ENCODE data around the gene SMC4. TPM values are rescaled to one million over a fixed set of nuclear protein-coding genes. Genes with fewer than 3 reads are reported as not detected.

SMC4 gene
- total and polyA plus RNA-seq, 2 of the 13 experiments (the other 11 are each of a cell fraction or from before 2014, with no cell fraction given): 19.2 to 74.3 TPM

DNA sequence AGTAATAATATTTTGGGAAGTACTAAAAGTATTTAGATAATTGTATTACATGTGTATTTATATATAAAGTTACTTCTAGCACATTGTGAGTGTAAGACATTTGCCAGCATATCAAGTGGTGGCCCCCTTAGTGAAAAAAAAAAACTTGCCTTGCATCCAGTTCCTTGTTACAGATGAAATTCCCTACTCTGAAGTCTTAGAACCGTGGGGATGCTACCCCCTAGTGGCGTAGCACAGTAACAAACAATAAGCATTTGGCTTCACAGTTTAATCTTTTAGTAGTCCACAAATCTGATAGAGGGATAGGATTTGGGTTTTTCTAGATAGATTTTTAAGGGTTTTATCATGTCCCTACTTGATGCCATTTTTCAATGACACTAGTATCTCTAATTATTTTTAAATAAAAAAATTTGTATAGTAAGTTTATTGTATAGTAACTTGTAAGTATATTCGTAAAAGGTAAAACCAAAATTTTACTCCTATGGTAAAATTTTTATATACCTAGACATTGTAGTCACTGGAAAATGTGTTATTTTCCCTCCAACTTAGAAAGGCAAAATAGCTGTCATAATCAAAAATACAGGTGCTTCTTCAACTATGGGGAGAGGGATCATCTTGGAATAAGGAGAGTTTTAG lies 14.3 kb downstream of the SMC4 start:
- no TSS peak for BruUV-seq (replicated peaks)
- in situ Hi-C loops (cut with HindIII; ENCODE audit: extremely low pct_ligation_motif_present, low pct_unique_long_range_greater_than_20kb): loop anchor here (5.0 to 25.0 kb wide), 2 partner anchors 251 to 376 kb away; no protein-coding TSS in a partner anchor
- no peak for TF ChIP-seq YEATS4 (CRISPR knock-in tag; IDR thresholded peaks at IDR 0.05; ENCODE audit: borderline replicate concordance)
- TF ChIP-seq ZNF766 (CRISPR knock-in tag; IDR thresholded peaks at IDR 0.05; ENCODE audit: borderline replicate concordance): no peak
- TF ChIP-seq FOXA1 (IDR thresholded peaks at IDR 0.05): no peak
- peak; percentile 44; the same call in 1 of the 2 replicates for TF ChIP-seq FOXA1 (CRISPR knock-in tag; IDR thresholded peaks at IDR 0.05)
- peak; percentile 81 for TF ChIP-seq STAG1 (CRISPR knock-in tag; IDR thresholded peaks at IDR 0.05)
- TF ChIP-seq, protein P1, sequence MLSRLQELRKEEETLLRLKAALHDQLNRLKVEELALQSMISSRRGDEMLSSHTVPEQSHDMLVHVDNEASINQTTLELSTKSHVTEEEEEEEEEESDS (CRISPR knock-in tag; IDR thresholded peaks at IDR 0.05; ENCODE audit: borderline replicate concordance): no peak
- no peak for TF ChIP-seq JUN (CRISPR knock-in tag; IDR thresholded peaks at IDR 0.05)
- no peak for TF ChIP-seq ZSCAN31 (CRISPR knock-in tag; IDR thresholded peaks at IDR 0.05; ENCODE audit: low read depth)
- TF ChIP-seq, protein P2, sequence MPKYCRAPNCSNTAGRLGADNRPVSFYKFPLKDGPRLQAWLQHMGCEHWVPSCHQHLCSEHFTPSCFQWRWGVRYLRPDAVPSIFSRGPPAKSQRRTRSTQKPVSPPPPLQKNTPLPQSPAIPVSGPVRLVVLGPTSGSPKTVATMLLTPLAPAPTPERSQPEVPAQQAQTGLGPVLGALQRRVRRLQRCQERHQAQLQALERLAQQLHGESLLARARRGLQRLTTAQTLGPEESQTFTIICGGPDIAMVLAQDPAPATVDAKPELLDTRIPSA (CRISPR knock-in tag; IDR thresholded peaks at IDR 0.05; ENCODE audit: borderline replicate concordance): no peak
- TF ChIP-seq KAT7 (CRISPR knock-in tag; IDR thresholded peaks at IDR 0.05; ENCODE audit: borderline replicate concordance): no peak
- no peak for TF ChIP-seq ZNF660 (CRISPR knock-in tag; IDR thresholded peaks at IDR 0.05; ENCODE audit: borderline replicate concordance, low read depth)
- peak; percentile 30; the same call in 1 of the 2 replicates for TF ChIP-seq RAD21 (CRISPR knock-in tag; IDR thresholded peaks at IDR 0.05)
- TF ChIP-seq, protein P3, sequence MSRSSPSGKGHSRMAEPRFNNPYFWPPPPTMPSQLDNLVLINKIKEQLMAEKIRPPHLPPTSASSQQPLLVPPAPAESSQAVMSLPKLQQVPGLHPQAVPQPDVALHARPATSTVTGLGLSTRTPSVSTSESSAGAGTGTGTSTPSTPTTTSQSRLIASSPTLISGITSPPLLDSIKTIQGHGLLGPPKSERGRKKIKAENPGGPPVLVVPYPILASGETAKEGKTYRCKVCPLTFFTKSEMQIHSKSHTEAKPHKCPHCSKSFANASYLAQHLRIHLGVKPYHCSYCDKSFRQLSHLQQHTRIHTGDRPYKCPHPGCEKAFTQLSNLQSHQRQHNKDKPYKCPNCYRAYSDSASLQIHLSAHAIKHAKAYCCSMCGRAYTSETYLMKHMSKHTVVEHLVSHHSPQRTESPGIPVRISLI (CRISPR knock-in tag; IDR thresholded peaks at IDR 0.05; ENCODE audit: borderline replicate concordance): peak; percentile 73; the same call in 1 of the 2 replicates
- no peak for TF ChIP-seq SUZ12 (IDR thresholded peaks at IDR 0.05; ENCODE audit: low read depth, low read length)
- TF ChIP-seq, protein P4, sequence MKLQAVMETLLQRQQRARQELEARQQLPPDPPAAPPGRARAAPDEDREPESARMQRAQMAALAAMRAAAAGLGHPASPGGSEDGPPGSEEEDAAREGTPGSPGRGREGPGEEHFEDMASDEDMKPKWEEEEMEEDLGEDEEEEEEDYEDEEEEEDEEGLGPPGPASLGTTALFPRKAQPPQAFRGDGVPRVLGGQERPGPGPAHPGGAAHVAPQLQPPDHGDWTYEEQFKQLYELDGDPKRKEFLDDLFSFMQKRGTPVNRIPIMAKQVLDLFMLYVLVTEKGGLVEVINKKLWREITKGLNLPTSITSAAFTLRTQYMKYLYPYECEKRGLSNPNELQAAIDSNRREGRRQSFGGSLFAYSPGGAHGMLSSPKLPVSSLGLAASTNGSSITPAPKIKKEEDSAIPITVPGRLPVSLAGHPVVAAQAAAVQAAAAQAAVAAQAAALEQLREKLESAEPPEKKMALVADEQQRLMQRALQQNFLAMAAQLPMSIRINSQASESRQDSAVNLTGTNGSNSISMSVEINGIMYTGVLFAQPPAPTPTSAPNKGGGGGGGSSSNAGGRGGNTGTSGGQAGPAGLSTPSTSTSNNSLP (IDR thresholded peaks at IDR 0.05; ENCODE audit: low read depth, low read length): peak; percentile 59; the same call in 1 of the 2 replicates
- TF ChIP-seq, protein P5, sequence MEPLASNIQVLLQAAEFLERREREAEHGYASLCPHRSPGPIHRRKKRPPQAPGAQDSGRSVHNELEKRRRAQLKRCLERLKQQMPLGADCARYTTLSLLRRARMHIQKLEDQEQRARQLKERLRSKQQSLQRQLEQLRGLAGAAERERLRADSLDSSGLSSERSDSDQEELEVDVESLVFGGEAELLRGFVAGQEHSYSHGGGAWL (CRISPR knock-in tag; IDR thresholded peaks at IDR 0.05): no peak
- TF ChIP-seq, protein P6, sequence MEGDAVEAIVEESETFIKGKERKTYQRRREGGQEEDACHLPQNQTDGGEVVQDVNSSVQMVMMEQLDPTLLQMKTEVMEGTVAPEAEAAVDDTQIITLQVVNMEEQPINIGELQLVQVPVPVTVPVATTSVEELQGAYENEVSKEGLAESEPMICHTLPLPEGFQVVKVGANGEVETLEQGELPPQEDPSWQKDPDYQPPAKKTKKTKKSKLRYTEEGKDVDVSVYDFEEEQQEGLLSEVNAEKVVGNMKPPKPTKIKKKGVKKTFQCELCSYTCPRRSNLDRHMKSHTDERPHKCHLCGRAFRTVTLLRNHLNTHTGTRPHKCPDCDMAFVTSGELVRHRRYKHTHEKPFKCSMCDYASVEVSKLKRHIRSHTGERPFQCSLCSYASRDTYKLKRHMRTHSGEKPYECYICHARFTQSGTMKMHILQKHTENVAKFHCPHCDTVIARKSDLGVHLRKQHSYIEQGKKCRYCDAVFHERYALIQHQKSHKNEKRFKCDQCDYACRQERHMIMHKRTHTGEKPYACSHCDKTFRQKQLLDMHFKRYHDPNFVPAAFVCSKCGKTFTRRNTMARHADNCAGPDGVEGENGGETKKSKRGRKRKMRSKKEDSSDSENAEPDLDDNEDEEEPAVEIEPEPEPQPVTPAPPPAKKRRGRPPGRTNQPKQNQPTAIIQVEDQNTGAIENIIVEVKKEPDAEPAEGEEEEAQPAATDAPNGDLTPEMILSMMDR (CRISPR knock-in tag; IDR thresholded peaks at IDR 0.05): peak; percentile 73

More for the DNA sequence above, 14.3 kb downstream of the SMC4 start:
- no peaks in the 10 kb centered on the region; the same call in 1 of the 2 replicates for H4K20me1 ChIP-seq (ENCODE audit: insufficient read depth, low read length)
- no peak overlapping the region for H2AFZ ChIP-seq (ENCODE audit: low read length)
- H3K27ac ChIP-seq (ENCODE audit: extremely low read length, insufficient read depth, low read length): no peak overlapping the region
- ATAC-seq (peak; percentile 73), DNase-seq (ENCODE audit: low spot score) (peak; percentile 70), FAIRE-seq (peak; percentile 73)
- intact Hi-C loops (cut with micrococcal nuclease; ENCODE audit: unreplicated experiment): loop anchor here (1.0 to 5.0 kb wide), 3 partner anchors 186 to 381 kb away; partner anchors contain the start of gene C3orf80
- H3K9me3 ChIP-seq (ENCODE audit: low read length): no peaks in the 10 kb centered on the region
- peaks cover 6 to 57% of the 10 kb centered on the region in 2 experiments; a peak in 4 of 5 replicates for H3K36me3 ChIP-seq (replicated peaks in 1 of 2; ENCODE audit: control insufficient read depth in 1 of 2, insufficient read depth in 2 of 2, low read length in 2 of 2)
- no peak overlapping the region for H3K4me2 ChIP-seq (ENCODE audit: low read depth, low read length)
- H3K9ac ChIP-seq (ENCODE audit: insufficient read depth, low read depth, low read length): no peak overlapping the region
- ChIA-PET CTCF (ENCODE audit: low intra/inter-chr PET ratio, low total read pairs) (interaction anchor here (1.0 to 2.1 kb wide), 3 partner anchors 188 to 381 kb away, joined by 3 to 22 read pairs (median 19); partner anchors contain the start of gene C3orf80), POLR2A (no interaction called here)
- no peaks in the 10 kb centered on the region for H3K27me3 ChIP-seq (ENCODE audit: control insufficient read depth in 1 of 2, insufficient read depth in 2 of 2, low read length in 2 of 2)
- 36% methylated on average over 3 of the region's 3 CpGs for WGBS (ENCODE audit: low lambda C conversion rate)
- no peak overlapping the region for H3K4me3 ChIP-seq (replicated peaks in 1 of 3; ENCODE audit: insufficient read depth in 1 of 3, low read depth in 2 of 3, low read length in 3 of 3)
- H3K79me2 ChIP-seq (ENCODE audit: insufficient read depth, low read length): peaks cover 9% of the 10 kb centered on the region
- H3K4me1 ChIP-seq (ENCODE audit: insufficient read depth, low read length): peaks cover 11% of the 10 kb centered on the region
